Coronary artery (tissue), 2 donors: ENCODE results near the gene FTH1.

Experiments used
- DNase-seq: peaks from one replicate; pipeline ENCODE4 v3.0.0-alpha.2; 2017; ENCODE audit warnings: low spot score
- H3K27ac ChIP-seq, 2 donors: fragments of 200-600 bp; sonication (generic); one replicate each; pipeline ENCODE4 v1.5.1; 2016 to 2019
- H3K4me3 ChIP-seq: fragments of 200-600 bp; sonication (generic); 2 replicates; pipeline ENCODE4 v1.5.1; 2016; ENCODE audit warnings: mild to moderate bottlenecking, moderate library complexity
- TF ChIP-seq, protein P1 (sequence below): fragments of 200-600 bp; sonication (generic); IDR thresholded peaks from one replicate; pipeline ENCODE4 v1.5.1; 2019; ENCODE audit warnings: antibody characterized with exemption

The FTH1 gene

GRCh38 chr11:61962213-61963015 lies 5.0 kb downstream of the FTH1 start:
- DNase-seq, result no peak

DNA sequence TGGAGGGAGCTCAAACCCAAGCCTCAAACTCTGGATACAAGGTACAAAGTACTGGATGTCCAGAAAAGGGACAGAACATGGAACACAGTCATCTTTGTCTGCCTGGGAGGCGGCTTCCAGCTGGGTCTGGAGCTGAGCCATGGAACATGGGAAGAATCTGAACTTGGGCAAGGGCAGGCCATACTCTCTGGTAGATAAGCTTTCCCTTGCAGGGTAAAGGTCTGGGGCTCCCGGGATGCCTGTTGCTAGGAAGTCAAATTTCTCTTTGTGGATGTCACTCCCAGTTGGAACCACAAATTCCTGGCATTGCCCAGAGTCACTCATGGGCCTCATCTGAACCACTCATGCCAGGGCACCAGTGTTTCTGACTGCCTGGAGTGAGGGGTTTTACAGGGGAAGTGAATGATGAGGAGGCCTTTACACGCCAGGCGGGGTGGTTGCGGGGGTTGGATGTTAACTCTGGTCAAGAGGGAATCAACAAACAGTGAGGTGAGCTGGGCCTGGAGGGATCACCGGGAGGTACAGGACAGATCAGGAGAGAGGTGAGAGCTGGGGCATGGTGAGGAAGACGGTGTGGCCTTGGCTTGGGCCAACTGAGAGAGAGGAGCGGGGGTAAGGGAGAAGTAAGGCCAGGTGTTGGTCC lies 5.7 kb downstream of the FTH1 start:
- Histone ChIP-seq H3K4me3 (peak overlapping the region; percentile 1), H3K27ac (peak overlapping the region; percentile 100)
- peak; percentile 88 for DNase-seq
- TF ChIP-seq, protein P1, sequence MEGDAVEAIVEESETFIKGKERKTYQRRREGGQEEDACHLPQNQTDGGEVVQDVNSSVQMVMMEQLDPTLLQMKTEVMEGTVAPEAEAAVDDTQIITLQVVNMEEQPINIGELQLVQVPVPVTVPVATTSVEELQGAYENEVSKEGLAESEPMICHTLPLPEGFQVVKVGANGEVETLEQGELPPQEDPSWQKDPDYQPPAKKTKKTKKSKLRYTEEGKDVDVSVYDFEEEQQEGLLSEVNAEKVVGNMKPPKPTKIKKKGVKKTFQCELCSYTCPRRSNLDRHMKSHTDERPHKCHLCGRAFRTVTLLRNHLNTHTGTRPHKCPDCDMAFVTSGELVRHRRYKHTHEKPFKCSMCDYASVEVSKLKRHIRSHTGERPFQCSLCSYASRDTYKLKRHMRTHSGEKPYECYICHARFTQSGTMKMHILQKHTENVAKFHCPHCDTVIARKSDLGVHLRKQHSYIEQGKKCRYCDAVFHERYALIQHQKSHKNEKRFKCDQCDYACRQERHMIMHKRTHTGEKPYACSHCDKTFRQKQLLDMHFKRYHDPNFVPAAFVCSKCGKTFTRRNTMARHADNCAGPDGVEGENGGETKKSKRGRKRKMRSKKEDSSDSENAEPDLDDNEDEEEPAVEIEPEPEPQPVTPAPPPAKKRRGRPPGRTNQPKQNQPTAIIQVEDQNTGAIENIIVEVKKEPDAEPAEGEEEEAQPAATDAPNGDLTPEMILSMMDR, result no peak

More at GRCh38 chr11:61962213-61963015, 5.0 kb downstream of the FTH1 start:
- H3K27ac ChIP-seq, result peak overlapping the region; percentile 100
- TF ChIP-seq, protein P1, result no peak
- peak overlapping the region; percentile 98 for H3K4me3 ChIP-seq

DNA sequence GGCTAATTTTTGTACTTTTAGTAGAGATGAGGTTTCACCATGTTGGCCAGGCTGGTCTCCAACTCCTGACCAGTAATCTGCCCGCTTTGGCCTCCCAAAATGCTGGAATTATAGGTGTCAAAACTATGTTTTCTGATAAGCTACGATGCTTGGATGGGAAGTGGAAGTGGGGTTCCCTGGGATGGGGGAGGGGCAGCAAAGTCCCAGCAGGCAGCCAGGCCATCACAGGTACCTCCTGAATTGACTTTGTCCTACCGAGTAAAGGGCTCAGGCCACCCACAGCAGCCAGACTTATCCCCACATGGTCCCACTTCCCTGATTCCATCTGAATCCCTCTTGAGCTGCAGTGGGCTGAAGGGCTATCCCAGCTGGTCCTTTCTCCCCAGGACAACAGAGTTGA lies 6.9 kb downstream of the FTH1 start:
- no peak for DNase-seq
- Histone ChIP-seq H3K27ac (peak overlapping the region in 1 of 2 donors; percentile 100), H3K4me3 (no peak overlapping the region)
- TF ChIP-seq, protein P1, result no peak

DNA sequence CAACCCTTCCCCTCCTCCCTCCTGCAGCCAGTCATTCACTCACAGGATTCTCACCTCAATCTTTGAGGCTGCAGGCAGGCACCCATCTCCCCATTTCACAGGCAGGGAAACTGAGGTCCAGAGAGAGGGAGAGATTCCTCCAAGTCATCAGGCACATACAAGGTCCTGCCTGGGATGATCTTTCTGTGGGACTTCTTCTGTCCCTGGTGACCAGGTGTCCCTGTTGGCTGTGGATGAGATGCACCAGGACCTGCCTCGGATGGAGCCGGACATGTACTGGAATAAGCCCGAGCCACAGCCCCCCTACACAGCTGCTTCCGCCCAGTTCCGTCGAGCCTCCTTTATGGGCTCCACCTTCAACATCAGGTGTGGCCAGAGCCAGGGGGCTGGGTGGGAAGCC lies 7.8 kb downstream of the FTH1 start:
- TF ChIP-seq, protein P1, result no peak
- DNase-seq, result no peak
- peak overlapping the region in 1 of 2 donors; percentile 100 for H3K27ac ChIP-seq
- no peak overlapping the region for H3K4me3 ChIP-seq

DNA sequence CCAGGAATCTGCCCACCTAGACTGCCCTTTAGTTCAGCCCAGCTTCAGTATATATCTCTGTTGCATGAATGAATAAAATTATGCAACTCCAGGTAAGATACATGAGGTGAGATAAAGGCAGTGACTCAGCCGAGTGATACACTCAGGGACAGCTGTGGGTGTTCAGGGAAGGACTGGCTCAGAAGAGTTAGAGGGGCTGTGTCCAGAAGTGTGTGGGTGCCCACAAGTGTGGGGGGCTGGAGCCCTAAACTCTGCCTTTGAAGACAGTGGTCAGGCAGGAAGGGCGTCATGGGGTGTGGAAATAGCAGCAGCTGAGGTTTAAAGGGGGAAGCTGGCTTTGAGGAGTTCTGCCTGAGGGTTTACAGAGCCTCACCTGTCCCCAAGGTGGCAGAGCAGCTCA lies 8.3 kb downstream of the FTH1 start:
- TF ChIP-seq, protein P1, result no peak
- no peak for DNase-seq
- peak overlapping the region in 1 of 2 donors; percentile 100 for H3K27ac ChIP-seq

GRCh38 chr11:61958590-61958989 lies 8.8 kb downstream of the FTH1 start:
- Histone ChIP-seq H3K27ac (no peak overlapping the region), H3K4me3 (no peak overlapping the region)
- TF ChIP-seq, protein P1, result no peak
- no peak for DNase-seq

More for the DNA sequence above, 8.3 kb downstream of the FTH1 start:
- no peak overlapping the region for H3K4me3 ChIP-seq
